Effector memory CD4-positive, alpha-beta T cell (primary cell): ENCODE measurements around the gene DPP10.
"Not testable (repeated sequence)": the region's sequence is repeated elsewhere in the genome, so short reads cannot be mapped to it uniquely, and the experiment has no call there.

Experiments
- DNase-seq, 3 donors: peaks; one replicate each; pipeline ENCODE4 v3.0.0-alpha.2; 2020
- H3K27ac ChIP-seq: 2 replicates; pipeline ENCODE4 v1.7.0; 2013; ENCODE audit warnings: mild to moderate bottlenecking, low read length, moderate library complexity; ENCODE audit not compliant: insufficient read depth, poor library complexity, severe bottlenecking
- H3K27me3 ChIP-seq: replicated peaks from 2 replicates; pipeline ENCODE4 v1.7.0; 2013; ENCODE audit warnings: mild to moderate bottlenecking, low read length; ENCODE audit not compliant: insufficient read depth, control insufficient read depth, poor library complexity, severe bottlenecking
- H3K36me3 ChIP-seq: 2 replicates; pipeline ENCODE4 v1.7.0; 2013; ENCODE audit warnings: mild to moderate bottlenecking, low read length, moderate library complexity; ENCODE audit not compliant: control insufficient read depth, insufficient read depth
- H3K4me1 ChIP-seq: 2 replicates; pipeline ENCODE4 v1.7.0; 2013; ENCODE audit warnings: low read length, mild to moderate bottlenecking; ENCODE audit not compliant: control insufficient read depth, insufficient read depth, poor library complexity, severe bottlenecking
- H3K4me3 ChIP-seq: 2 replicates; pipeline ENCODE4 v1.7.0; 2013; ENCODE audit warnings: low read length, low read depth, mild to moderate bottlenecking; ENCODE audit not compliant: insufficient read depth, poor library complexity, severe bottlenecking
- H3K9me3 ChIP-seq: 2 replicates; pipeline ENCODE4 v1.7.0; 2013; ENCODE audit warnings: mild to moderate bottlenecking, low read length, moderate library complexity; ENCODE audit not compliant: control insufficient read depth

The DPP10 gene

GRCh38 chr2:114940785-114941458, 498.5 kb downstream of the DPP10 start:
- no peaks in the 10 kb centered on the region for H3K27me3 ChIP-seq
- no peak for DNase-seq
- H3K4me1 ChIP-seq, result no peaks in the 10 kb centered on the region
- no peaks in the 10 kb centered on the region for H3K36me3 ChIP-seq
- H3K27ac ChIP-seq, result no peak overlapping the region
- H3K4me3 ChIP-seq, result no peak overlapping the region
- no peaks in the 10 kb centered on the region for H3K9me3 ChIP-seq

GRCh38 chr2:114949228-114949804, 506.9 kb downstream of the DPP10 start:
- Histone ChIP-seq H3K36me3 (no peaks in the 10 kb centered on the region), H3K4me1 (no peaks in the 10 kb centered on the region), H3K27ac (no peak overlapping the region), H3K9me3 (no peaks in the 10 kb centered on the region), H3K4me3 (no peak overlapping the region), H3K27me3 (no peaks in the 10 kb centered on the region)
- no peak for DNase-seq

GRCh38 chr2:114960389-114960788, 517.9 kb downstream of the DPP10 start:
- no peak overlapping the region for H3K4me3 ChIP-seq
- H3K9me3 ChIP-seq, result no peaks in the 10 kb centered on the region
- no peaks in the 10 kb centered on the region for H3K4me1 ChIP-seq
- DNase-seq, result no peak
- H3K27me3 ChIP-seq, result no peaks in the 10 kb centered on the region
- no peaks in the 10 kb centered on the region for H3K36me3 ChIP-seq
- H3K27ac ChIP-seq, result no peak overlapping the region

- H3K36me3 ChIP-seq, result no peaks in the 10 kb centered on the region
- H3K4me3 ChIP-seq, result no peak overlapping the region
- H3K27ac ChIP-seq, result no peak overlapping the region
- H3K9me3 ChIP-seq, result no peaks in the 10 kb centered on the region
- H3K27me3 ChIP-seq, result no peaks in the 10 kb centered on the region
- DNase-seq, result no peak
- no peaks in the 10 kb centered on the region for H3K4me1 ChIP-seq
Measured at GRCh38 chr2:114962532-114962931, 520.1 kb downstream of the DPP10 start.

- Histone ChIP-seq H3K4me3 (no peak overlapping the region), H3K36me3 (no peaks in the 10 kb centered on the region), H3K4me1 (no peaks in the 10 kb centered on the region), H3K27ac (no peak overlapping the region), H3K9me3 (no peaks in the 10 kb centered on the region), H3K27me3 (no peaks in the 10 kb centered on the region)
- DNase-seq, result no peak
Measured at GRCh38 chr2:114968748-114969400, 526.4 kb downstream of the DPP10 start.

- DNase-seq, H3K9me3 ChIP-seq: not testable (repeated sequence)
Measured at GRCh38 chr2:115004321-115004720, 561.9 kb downstream of the DPP10 start.

GRCh38 chr2:115011721-115012120, 569.3 kb downstream of the DPP10 start:
- no peaks in the 10 kb centered on the region for H3K36me3 ChIP-seq
- H3K27me3 ChIP-seq, result no peaks in the 10 kb centered on the region
- no peaks in the 10 kb centered on the region for H3K4me1 ChIP-seq
- DNase-seq, result no peak
- no peaks in the 10 kb centered on the region for H3K9me3 ChIP-seq
- H3K27ac ChIP-seq, result no peak overlapping the region
- no peak overlapping the region for H3K4me3 ChIP-seq

More at GRCh38 chr2:115004321-115004720, 561.9 kb downstream of the DPP10 start:
- not testable (repeated sequence) for H3K27me3 ChIP-seq, H3K36me3 ChIP-seq, H3K27ac ChIP-seq, H3K4me1 ChIP-seq, H3K4me3 ChIP-seq

- not testable (repeated sequence) for H3K9me3 ChIP-seq, DNase-seq, H3K4me3 ChIP-seq, H3K4me1 ChIP-seq, H3K36me3 ChIP-seq, H3K27me3 ChIP-seq, H3K27ac ChIP-seq
Measured at GRCh38 chr2:115022013-115022412, 579.6 kb downstream of the DPP10 start.

GRCh38 chr2:115034801-115035200, 592.4 kb downstream of the DPP10 start:
- Histone ChIP-seq H3K36me3 (no peaks in the 10 kb centered on the region), H3K27ac (no peak overlapping the region), H3K4me3 (no peak overlapping the region), H3K27me3 (no peaks in the 10 kb centered on the region), H3K4me1 (no peaks in the 10 kb centered on the region), H3K9me3 (no peaks in the 10 kb centered on the region)
- no peak for DNase-seq

GRCh38 chr2:115036818-115037217, 594.4 kb downstream of the DPP10 start:
- no peak overlapping the region for H3K27ac ChIP-seq
- no peak for DNase-seq
- no peak overlapping the region for H3K4me3 ChIP-seq
- no peaks in the 10 kb centered on the region for H3K36me3 ChIP-seq
- H3K27me3 ChIP-seq, result no peaks in the 10 kb centered on the region
- H3K4me1 ChIP-seq, result no peaks in the 10 kb centered on the region
- no peaks in the 10 kb centered on the region for H3K9me3 ChIP-seq
